ENCODE results near the gene TMC4. TPM values are rescaled to one million over a fixed set of nuclear protein-coding genes. Genes with fewer than 3 reads are reported as not detected.

TMC4 gene
- total and polyA plus RNA-seq, 8 donors = 29.1 to 74.0 (median 35.7) TPM

DNA sequence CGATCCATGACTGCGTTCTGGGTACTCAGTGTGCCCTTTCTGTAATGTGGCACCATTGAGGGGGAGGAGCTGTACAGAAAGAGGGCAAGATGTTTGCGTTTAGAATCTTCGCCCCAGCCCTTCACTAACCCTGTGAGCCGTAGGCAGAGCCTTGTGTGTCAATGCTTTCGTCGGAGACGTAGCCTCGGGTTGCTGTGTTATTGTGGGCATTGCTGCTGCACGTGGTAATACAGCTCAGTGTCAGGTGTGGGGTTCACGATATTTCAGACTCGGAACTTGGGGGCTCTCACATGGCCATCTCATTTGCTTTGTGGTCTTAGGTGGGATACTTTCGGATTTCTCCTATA is 33.8 kb upstream of the TMC4 start:
- Histone ChIP-seq H3K27me3 (no peaks in the 10 kb centered on the region), H3K4me1 (peaks cover 90 to 98% of the 10 kb centered on the region in 2 donors), H3K27ac (peak overlapping the region; percentile 90 to 97), H3K9me3 (no peaks in the 10 kb centered on the region), H3K36me3 (peaks cover 3 to 70% of the 10 kb centered on the region in 2 donors), H3K4me3 (peak overlapping the region in 1 of 2 donors; percentile 90)
- TF ChIP-seq, protein P1, sequence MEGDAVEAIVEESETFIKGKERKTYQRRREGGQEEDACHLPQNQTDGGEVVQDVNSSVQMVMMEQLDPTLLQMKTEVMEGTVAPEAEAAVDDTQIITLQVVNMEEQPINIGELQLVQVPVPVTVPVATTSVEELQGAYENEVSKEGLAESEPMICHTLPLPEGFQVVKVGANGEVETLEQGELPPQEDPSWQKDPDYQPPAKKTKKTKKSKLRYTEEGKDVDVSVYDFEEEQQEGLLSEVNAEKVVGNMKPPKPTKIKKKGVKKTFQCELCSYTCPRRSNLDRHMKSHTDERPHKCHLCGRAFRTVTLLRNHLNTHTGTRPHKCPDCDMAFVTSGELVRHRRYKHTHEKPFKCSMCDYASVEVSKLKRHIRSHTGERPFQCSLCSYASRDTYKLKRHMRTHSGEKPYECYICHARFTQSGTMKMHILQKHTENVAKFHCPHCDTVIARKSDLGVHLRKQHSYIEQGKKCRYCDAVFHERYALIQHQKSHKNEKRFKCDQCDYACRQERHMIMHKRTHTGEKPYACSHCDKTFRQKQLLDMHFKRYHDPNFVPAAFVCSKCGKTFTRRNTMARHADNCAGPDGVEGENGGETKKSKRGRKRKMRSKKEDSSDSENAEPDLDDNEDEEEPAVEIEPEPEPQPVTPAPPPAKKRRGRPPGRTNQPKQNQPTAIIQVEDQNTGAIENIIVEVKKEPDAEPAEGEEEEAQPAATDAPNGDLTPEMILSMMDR (IDR thresholded peaks at IDR 0.05) = no peak
- intact Hi-C loops (cut with DNase I) = no loop called here
- DNase-seq (no peak), ATAC-seq (no peak)

DNA sequence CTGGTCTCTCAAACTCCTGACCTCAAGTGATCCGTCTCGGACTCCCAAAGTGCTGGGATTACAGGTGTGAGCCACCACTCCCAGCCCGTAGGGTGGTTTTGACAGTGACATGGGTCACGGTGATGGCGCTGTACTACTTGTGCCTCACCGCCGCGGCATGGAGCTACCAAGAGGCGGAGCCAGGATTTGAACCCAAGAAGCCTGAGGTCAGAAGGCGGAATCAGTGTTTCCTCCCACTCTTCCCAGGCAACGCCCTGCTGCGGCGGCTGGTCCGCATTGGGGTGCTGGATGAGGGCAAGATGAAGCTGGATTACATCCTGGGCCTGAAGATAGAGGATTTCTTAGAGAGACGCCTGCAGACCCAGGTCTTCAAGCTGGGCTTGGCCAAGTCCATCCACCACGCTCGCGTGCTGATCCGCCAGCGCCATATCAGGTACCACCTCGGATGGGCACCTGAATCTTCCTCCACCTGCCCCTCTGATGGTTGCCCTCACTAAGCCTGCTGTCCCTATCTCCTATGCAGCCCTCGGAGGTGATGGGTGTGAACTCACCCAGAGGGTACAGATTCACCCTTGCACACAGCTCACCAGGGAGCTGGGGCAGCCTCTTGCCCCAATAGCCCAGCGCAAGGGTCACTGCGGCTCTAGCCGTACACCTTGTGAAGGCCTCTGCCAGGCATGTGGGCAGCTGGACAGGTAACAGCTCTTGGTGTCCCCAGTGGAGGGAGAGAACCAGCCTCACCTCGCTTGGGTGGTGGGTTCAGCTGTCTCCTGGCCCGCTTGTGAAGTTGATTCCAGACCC is 33.3 kb upstream of the TMC4 start:
- TF ChIP-seq, protein P1 (IDR thresholded peaks at IDR 0.05) = no peak
- intact Hi-C loops (cut with DNase I) = no loop called here
- ATAC-seq = no peak
- peak in 2 of 4 donors; percentile 60 to 77 for DNase-seq
- Histone ChIP-seq H3K27me3 (no peaks in the 10 kb centered on the region), H3K9me3 (no peaks in the 10 kb centered on the region), H3K36me3 (peaks cover 3 to 76% of the 10 kb centered on the region in 2 donors), H3K4me3 (peak overlapping the region in 1 of 2 donors; percentile 90), H3K27ac (peak overlapping the region; percentile 90 to 97), H3K4me1 (peaks cover 94 to 97% of the 10 kb centered on the region in 2 donors)

- H3K27ac ChIP-seq = peak overlapping the region in 1 of 2 donors; percentile 97
- ATAC-seq (no peak), DNase-seq (no peak)
- no peaks in the 10 kb centered on the region for H3K27me3 ChIP-seq
- peaks cover 81 to 86% of the 10 kb centered on the region in 2 donors for H3K4me1 ChIP-seq
- TF ChIP-seq, protein P1 (IDR thresholded peaks at IDR 0.05) = no peak
- H3K4me3 ChIP-seq = peak overlapping the region in 1 of 2 donors; percentile 90
- H3K9me3 ChIP-seq = no peaks in the 10 kb centered on the region
- intact Hi-C loops (cut with DNase I) = no loop called here
- peaks cover 3 to 77% of the 10 kb centered on the region in 2 donors for H3K36me3 ChIP-seq
These were observed 32.0 kb upstream of the TMC4 start for GRCh38 chr19:54204767-54205468.

DNA sequence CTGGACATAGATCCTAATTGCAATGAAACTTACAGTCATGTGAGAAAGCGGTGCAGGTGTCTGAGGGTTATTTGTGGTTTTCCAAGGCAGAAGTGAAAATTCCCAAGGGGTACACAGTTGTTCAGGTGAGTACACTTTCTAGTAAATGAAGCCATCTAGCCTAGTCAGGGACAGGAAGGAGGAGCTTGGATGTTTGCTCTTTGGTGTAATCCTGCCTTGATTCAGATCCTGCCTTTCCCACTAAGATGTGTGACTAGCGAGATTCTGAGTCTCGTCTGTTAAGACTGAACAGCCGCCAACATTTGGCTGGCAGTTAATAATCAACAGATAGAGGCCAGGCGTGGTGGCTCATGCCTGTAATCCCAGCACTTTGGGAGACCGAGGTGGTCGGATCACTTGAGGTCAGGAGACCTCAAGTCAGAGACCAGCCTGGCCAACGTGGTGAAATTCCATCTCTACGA is 30.2 kb upstream of the TMC4 start:
- Histone ChIP-seq H3K9me3 (no peaks in the 10 kb centered on the region), H3K4me1 (peaks cover 64 to 74% of the 10 kb centered on the region in 2 donors), H3K4me3 (peak overlapping the region in 1 of 2 donors; percentile 90), H3K27me3 (no peaks in the 10 kb centered on the region), H3K27ac (peak overlapping the region in 1 of 2 donors; percentile 94), H3K36me3 (peaks cover 3 to 71% of the 10 kb centered on the region in 2 donors)
- TF ChIP-seq, protein P1 (IDR thresholded peaks at IDR 0.05) = no peak
- intact Hi-C loops (cut with DNase I) = no loop called here
- peak in 1 of 4 donors; percentile 16 for DNase-seq
- ATAC-seq = no peak

DNA sequence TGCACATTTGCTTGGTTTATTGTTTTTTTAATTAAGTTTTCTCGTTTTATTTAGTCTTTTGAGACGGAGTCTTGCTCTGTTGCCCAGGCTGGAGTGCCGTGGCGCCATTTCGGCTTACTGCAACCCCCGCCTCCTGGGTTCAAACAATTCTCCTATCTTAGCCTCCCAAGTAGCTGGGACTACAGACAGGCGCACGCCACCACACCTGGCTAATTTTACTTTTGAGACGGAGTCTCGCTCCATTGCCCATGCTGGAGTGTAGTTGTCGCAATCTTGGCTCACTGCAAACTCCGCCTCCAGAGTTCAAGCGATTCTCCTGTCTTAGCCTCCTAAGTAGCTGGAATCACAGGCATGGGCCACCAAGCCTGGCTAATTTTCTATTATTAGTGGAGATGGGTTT is 29.0 kb upstream of the TMC4 start:
- Histone ChIP-seq H3K4me1 (peaks cover 53 to 62% of the 10 kb centered on the region in 2 donors), H3K4me3 (peak overlapping the region; percentile 68 to 90), H3K27ac (peak overlapping the region in 1 of 2 donors; percentile 94), H3K36me3 (peaks cover 3 to 59% of the 10 kb centered on the region in 2 donors), H3K9me3 (no peaks in the 10 kb centered on the region), H3K27me3 (no peaks in the 10 kb centered on the region)
- DNase-seq = no peak
- TF ChIP-seq, protein P1 (IDR thresholded peaks at IDR 0.05) = no peak
- intact Hi-C loops (cut with DNase I) = no loop called here
- no peak for ATAC-seq

Data from left lung (tissue), 10 donors.